Endodermal cell (in vitro differentiated cells): Measurements from ENCODE around the gene ARMC8. TPM values are rescaled to one million over a fixed set of nuclear protein-coding genes. Genes with fewer than 3 reads are reported as not detected.

Experiments used
- DNase-seq: peaks from one replicate; pipeline ENCODE4 v3.0.0-alpha.2; 2017
- H3K27ac ChIP-seq: 2 replicates; pipeline ENCODE4 v1.5.1; 2013; ENCODE audit warnings: mild to moderate bottlenecking, low read depth, low read length, moderate library complexity
- H3K27me3 ChIP-seq: 2 replicates; pipeline ENCODE4 v1.6.1; 2013; ENCODE audit warnings: mild to moderate bottlenecking, low read length, moderate library complexity; ENCODE audit not compliant: insufficient read depth, control insufficient read depth, poor library complexity, severe bottlenecking
- H3K36me3 ChIP-seq: 2 replicates; pipeline ENCODE4 v1.7.0; 2013; ENCODE audit warnings: mild to moderate bottlenecking, low read length, moderate library complexity; ENCODE audit not compliant: control insufficient read depth, insufficient read depth
- H3K4me1 ChIP-seq: one replicate; pipeline ENCODE4 v1.7.0; 2013; ENCODE audit warnings: low read length; ENCODE audit not compliant: control insufficient read depth, insufficient read depth
- H3K4me3 ChIP-seq: 2 replicates; pipeline ENCODE4 v1.5.1; 2013; ENCODE audit warnings: mild to moderate bottlenecking, low read length, moderate library complexity
- H3K9ac ChIP-seq: 2 replicates; pipeline ENCODE4 v1.6.1; 2013; ENCODE audit warnings: mild to moderate bottlenecking, low read length, moderate library complexity; ENCODE audit not compliant: poor library complexity, severe bottlenecking; ENCODE audit errors: extremely low read depth
- H3K9me3 ChIP-seq: 2 replicates; pipeline ENCODE4 v1.6.1; 2013; ENCODE audit warnings: mild to moderate bottlenecking, low read length, moderate library complexity; ENCODE audit not compliant: control insufficient read depth
- H3K27ac Mint-ChIP-seq: 2 replicates; pipeline ENCODE4 v1.8.0; 2020; ENCODE audit warnings: mixed read lengths
- H3K27me3 Mint-ChIP-seq: 2 replicates; pipeline ENCODE4 v1.8.0; 2021; ENCODE audit warnings: mild to moderate bottlenecking, mixed read lengths; ENCODE audit not compliant: insufficient read depth
- H3K36me3 Mint-ChIP-seq: 2 replicates; pipeline ENCODE4 v1.8.0; 2020; ENCODE audit warnings: low read depth, mixed read lengths
- H3K4me1 Mint-ChIP-seq: 2 replicates; pipeline ENCODE4 v1.8.0; 2020; ENCODE audit warnings: mixed read lengths
- H3K4me3 Mint-ChIP-seq: 2 replicates; pipeline ENCODE4 v1.8.0; 2020; ENCODE audit warnings: mild to moderate bottlenecking, moderate library complexity, mixed read lengths
- H3K9me3 Mint-ChIP-seq: 2 replicates; pipeline ENCODE4 v1.8.0; 2020; ENCODE audit warnings: mild to moderate bottlenecking, mixed read lengths
- CTCF ChIP-seq: fragments of 200-600 bp; sonication (generic); conservative IDR thresholded peaks from 2 replicates; pipeline ENCODE4 v1.5.0; 2021; ENCODE audit warnings: antibody characterized with exemption, mild to moderate bottlenecking
- WGBS, 2 experiments: methylation state at CpG; one replicate each; pipeline versions ENCODE4 v1.1.5 to v1.1.7; 2013; ENCODE audit warnings: missing lambda C conversion rate in 2 of 2, mixed read lengths in 1 of 2; ENCODE audit not compliant: insufficient coverage in 1 of 2, insufficient read length in 1 of 2; 5-methylcytosine and 5-hydroxymethylcytosine counted together
- total RNA-seq, 2 donors: library from RNA; stranded (reverse); fragmentation: NEBNext Ultra II Directional in 1 of 2; extraction: Animal tissue kit (Norgen Biotek cat#: 25700) in 1 of 2; gene quantifications; 2 replicates in 1 of 2; 3 replicates in 1 of 2; pipeline ENCODE4 v1.2.1, GENCODE V29; 2021

ARMC8 gene
- total RNA-seq, 2 donors from 2014 or later, result 58.6 to 60.4 TPM

GRCh38 chr3:138329127-138329983 lies 142.3 kb downstream of the ARMC8 start, which contains the start of gene NME9:
Gene NME9, minus strand, starts transcription at chr3:138329851. Its CDS starts 516 bp downstream, at chr3:138329335.
- peak; percentile 99 for DNase-seq
- Histone ChIP-seq H3K4me1 (peaks cover 2% of the 10 kb centered on the region), H3K27ac (peak within 1 kb of the TSS; percentile 39), H3K36me3 (no peaks in the 10 kb centered on the region), H3K9me3 (no peaks in the 10 kb centered on the region), H3K27me3 (no peaks in the 10 kb centered on the region), H3K9ac (peak within 1 kb of the TSS; percentile 78), H3K4me3 (peak within 1 kb of the TSS; percentile 87)
- peak; percentile 81 for TF ChIP-seq CTCF
- peak within 1 kb of the TSS; percentile 76 for H3K4me3 Mint-ChIP-seq
- no peaks in the 10 kb centered on the region for H3K36me3 Mint-ChIP-seq
- peaks cover 17% of the 10 kb centered on the region for H3K4me1 Mint-ChIP-seq
- H3K27ac Mint-ChIP-seq, result peak within 1 kb of the TSS; percentile 91
- no peaks in the 10 kb centered on the region for H3K27me3 Mint-ChIP-seq
- H3K9me3 Mint-ChIP-seq, result no peaks in the 10 kb centered on the region
- WGBS, 2 experiments, result 1 to 3% methylated on average over 23 to 62 of the region's 62 CpGs

- no peak overlapping the region for H3K27ac ChIP-seq
- peak overlapping the region; percentile 78 for H3K9ac ChIP-seq
- H3K4me3 Mint-ChIP-seq, result peak overlapping the region; percentile 76
Observed at GRCh38 chr3:138329984-138330293, 142.8 kb downstream of the ARMC8 start.

GRCh38 chr3:138331143-138331894 lies 144.2 kb downstream of the ARMC8 start:
- no peak for DNase-seq
- H3K36me3 Mint-ChIP-seq, result no peaks in the 10 kb centered on the region

More at GRCh38 chr3:138329984-138330293, 142.8 kb downstream of the ARMC8 start:
- Histone ChIP-seq H3K4me3 (peak overlapping the region; percentile 87), H3K9me3 (no peaks in the 10 kb centered on the region), H3K27me3 (no peaks in the 10 kb centered on the region), H3K4me1 (peaks cover 8% of the 10 kb centered on the region), H3K36me3 (no peaks in the 10 kb centered on the region)
- TF ChIP-seq CTCF, result no peak
- H3K4me1 Mint-ChIP-seq, result peaks cover 15% of the 10 kb centered on the region
- 0% methylated on average over 4 to 6 of the region's 7 CpGs for WGBS, 2 experiments
- H3K9me3 Mint-ChIP-seq, result no peaks in the 10 kb centered on the region
- H3K27ac Mint-ChIP-seq, result no peak overlapping the region
- H3K27me3 Mint-ChIP-seq, result no peaks in the 10 kb centered on the region
- H3K36me3 Mint-ChIP-seq, result no peaks in the 10 kb centered on the region
- no peak for DNase-seq

More at GRCh38 chr3:138331143-138331894, 144.2 kb downstream of the ARMC8 start:
- Histone ChIP-seq H3K9me3 (no peaks in the 10 kb centered on the region), H3K27ac (no peak overlapping the region), H3K27me3 (no peaks in the 10 kb centered on the region), H3K4me1 (peaks cover 9% of the 10 kb centered on the region), H3K36me3 (no peaks in the 10 kb centered on the region), H3K4me3 (no peak overlapping the region), H3K9ac (no peak overlapping the region)
- Mint-ChIP-seq H3K4me3 (no peak overlapping the region), H3K27me3 (no peaks in the 10 kb centered on the region), H3K27ac (no peak overlapping the region), H3K4me1 (peaks cover 25% of the 10 kb centered on the region), H3K9me3 (no peaks in the 10 kb centered on the region)
- peak; percentile 57 for TF ChIP-seq CTCF
- 89 to 91% methylated on average over 6 of the region's 6 CpGs for WGBS, 2 experiments
